ENCODE results near the gene EP300.

The EP300 gene

GRCh38 chr22:41216984-41217383, 124.6 kb downstream of the EP300 start:
- no peak for DNase-seq

- peak; percentile 44 for DNase-seq
Observed at GRCh38 chr22:41217553-41218157, 125.3 kb downstream of the EP300 start.

- no peak for DNase-seq
Observed at GRCh38 chr22:41222846-41223507, 130.6 kb downstream of the EP300 start.

- no peak for DNase-seq
Observed at GRCh38 chr22:41223535-41223934, 131.1 kb downstream of the EP300 start.

GRCh38 chr22:41226723-41227655, 134.6 kb downstream of the EP300 start:
- no peak for DNase-seq

GRCh38 chr22:41229215-41229614, 136.8 kb downstream of the EP300 start:
- no peak for DNase-seq

Measured in CD4-positive, alpha-beta T cell treated with Interleukin-17A for 4 hours (primary cell).